ENCODE results near the gene SLC43A1. TPM values are rescaled to one million over a fixed set of nuclear protein-coding genes. Genes with fewer than 3 reads are reported as not detected.

SLC43A1 gene
- total RNA-seq, 4 donors from 2014 or later: 7.4 to 35.1 (median 15.8) TPM

- TF ChIP-seq POLR2A (IDR thresholded peaks at IDR 0.05) (no peak), CTCF (IDR thresholded peaks at IDR 0.05 in 4 of 5, conservative IDR thresholded peaks at IDR 0.05 in 1 of 5) (no peak)
- in situ Hi-C loops (cut with MboI; ENCODE audit: low sequenced_read_pairs in 4 of 4): no loop called here
- no peak overlapping the region for H3K4me3 ChIP-seq
- no peaks in the 10 kb centered on the region for H3K27me3 ChIP-seq
- no peak for ATAC-seq
- peaks cover 9 to 17% of the 10 kb centered on the region in 2 donors for H3K4me1 ChIP-seq
- H3K9me3 ChIP-seq: no peaks in the 10 kb centered on the region
- peak overlapping the region in 3 of 4 donors; percentile 80 to 93 (median 88) for H3K27ac ChIP-seq
- intact Hi-C loops (cut with DNase I; ENCODE audit: low total_unique reads): no loop called here
- no peaks in the 10 kb centered on the region for H3K36me3 ChIP-seq
- no peak for DNase-seq
Observed at GRCh38 chr11:57512646-57513451, 2.7 kb downstream of the SLC43A1 start.

GRCh38 chr11:57511741-57512430 is 3.6 kb downstream of the SLC43A1 start:
- no peak for ATAC-seq
- H3K27me3 ChIP-seq: no peaks in the 10 kb centered on the region
- H3K9me3 ChIP-seq: no peaks in the 10 kb centered on the region
- in situ Hi-C loops (cut with MboI; ENCODE audit: low sequenced_read_pairs in 4 of 4) (no loop called here), intact Hi-C loops (cut with DNase I; ENCODE audit: low total_unique reads) (no loop called here)
- no peak for TF ChIP-seq CTCF (IDR thresholded peaks at IDR 0.05 in 4 of 5, conservative IDR thresholded peaks at IDR 0.05 in 1 of 5)
- TF ChIP-seq POLR2A (IDR thresholded peaks at IDR 0.05): no peak
- peaks cover 9 to 17% of the 10 kb centered on the region in 2 donors for H3K4me1 ChIP-seq
- no peak for DNase-seq
- no peak overlapping the region for H3K4me3 ChIP-seq
- H3K36me3 ChIP-seq: no peaks in the 10 kb centered on the region
- H3K27ac ChIP-seq: no peak overlapping the region

- peaks cover 0 to 3% of the 10 kb centered on the region in 2 donors for H3K4me1 ChIP-seq
- no peak overlapping the region for H3K27ac ChIP-seq
- no peaks in the 10 kb centered on the region for H3K27me3 ChIP-seq
- DNase-seq (no peak), ATAC-seq (no peak)
- no peak for TF ChIP-seq CTCF (IDR thresholded peaks at IDR 0.05 in 4 of 5, conservative IDR thresholded peaks at IDR 0.05 in 1 of 5)
- in situ Hi-C loops (cut with MboI; ENCODE audit: low sequenced_read_pairs in 4 of 4) (no loop called here), intact Hi-C loops (cut with DNase I; ENCODE audit: low total_unique reads) (no loop called here)
- H3K4me3 ChIP-seq: no peak overlapping the region
- no peaks in the 10 kb centered on the region for H3K9me3 ChIP-seq
- no peaks in the 10 kb centered on the region for H3K36me3 ChIP-seq
Observed at GRCh38 chr11:57508341-57509170, 6.9 kb downstream of the SLC43A1 start.

GRCh38 chr11:57506522-57506921 is 9.0 kb downstream of the SLC43A1 start:
- no peak for ATAC-seq
- in situ Hi-C loops (cut with MboI; ENCODE audit: low sequenced_read_pairs in 4 of 4): no loop called here

More at GRCh38 chr11:57506522-57506921, 9.0 kb downstream of the SLC43A1 start:
- H3K27ac ChIP-seq: no peak overlapping the region
- H3K4me1 ChIP-seq: peaks cover 3 to 9% of the 10 kb centered on the region in 2 donors
- DNase-seq: no peak
- H3K36me3 ChIP-seq: no peaks in the 10 kb centered on the region
- no peaks in the 10 kb centered on the region for H3K9me3 ChIP-seq
- no peaks in the 10 kb centered on the region for H3K27me3 ChIP-seq
- TF ChIP-seq CTCF (IDR thresholded peaks at IDR 0.05 in 4 of 5, conservative IDR thresholded peaks at IDR 0.05 in 1 of 5): no peak
- TF ChIP-seq POLR2A (IDR thresholded peaks at IDR 0.05): no peak
- H3K4me3 ChIP-seq: no peak overlapping the region
- intact Hi-C loops (cut with DNase I; ENCODE audit: low total_unique reads): no loop called here
